ENCODE results near the gene TOE1. TPM values are rescaled to one million over a fixed set of nuclear protein-coding genes. Genes with fewer than 3 reads are reported as not detected.

Gene TOE1
- total RNA-seq, 6 donors from 2014 or later = 5.4 to 16.6 (median 9.1) TPM

DNA sequence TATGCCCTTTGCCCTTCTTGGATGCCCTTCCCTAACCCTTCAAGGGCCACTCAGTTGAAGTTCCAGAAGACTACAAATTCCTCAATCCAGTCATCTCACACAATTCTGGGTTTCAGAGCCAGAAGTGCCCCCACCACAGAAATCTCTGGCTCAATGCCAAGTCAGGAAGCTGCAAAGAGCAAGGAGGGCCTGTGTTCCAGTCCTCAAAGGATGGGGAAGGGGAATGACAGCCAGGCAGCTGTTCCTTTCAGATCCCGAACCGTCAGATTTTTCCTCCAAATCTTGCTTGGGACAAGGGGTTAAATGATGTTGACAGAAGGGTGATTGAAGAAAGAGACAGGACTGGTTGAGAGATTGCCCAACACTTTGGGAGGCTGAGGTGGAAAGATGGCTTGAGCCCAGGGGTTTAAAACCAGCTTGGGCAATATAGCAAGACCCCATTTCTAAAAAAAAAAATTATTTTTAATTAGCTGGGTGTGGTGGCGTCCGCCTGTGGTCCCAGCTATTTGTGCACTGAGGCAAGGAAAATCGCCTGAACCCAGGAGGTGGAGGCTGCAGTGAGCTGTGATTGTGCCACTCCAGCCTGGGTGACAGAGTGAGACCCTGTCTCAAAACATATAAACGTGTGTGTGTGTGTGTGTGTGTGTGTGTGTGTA lies 14.0 kb upstream of the TOE1 start:
- 53 to 61% methylated on average over 6 of the region's 6 CpGs for WGBS, 2 donors
- TF ChIP-seq POLR2AphosphoS5 (IDR thresholded peaks at IDR 0.05) (no peak), EP300 (IDR thresholded peaks at IDR 0.05) (no peak), POLR2A (IDR thresholded peaks at IDR 0.05) (no peak)
- TF ChIP-seq, protein P1, sequence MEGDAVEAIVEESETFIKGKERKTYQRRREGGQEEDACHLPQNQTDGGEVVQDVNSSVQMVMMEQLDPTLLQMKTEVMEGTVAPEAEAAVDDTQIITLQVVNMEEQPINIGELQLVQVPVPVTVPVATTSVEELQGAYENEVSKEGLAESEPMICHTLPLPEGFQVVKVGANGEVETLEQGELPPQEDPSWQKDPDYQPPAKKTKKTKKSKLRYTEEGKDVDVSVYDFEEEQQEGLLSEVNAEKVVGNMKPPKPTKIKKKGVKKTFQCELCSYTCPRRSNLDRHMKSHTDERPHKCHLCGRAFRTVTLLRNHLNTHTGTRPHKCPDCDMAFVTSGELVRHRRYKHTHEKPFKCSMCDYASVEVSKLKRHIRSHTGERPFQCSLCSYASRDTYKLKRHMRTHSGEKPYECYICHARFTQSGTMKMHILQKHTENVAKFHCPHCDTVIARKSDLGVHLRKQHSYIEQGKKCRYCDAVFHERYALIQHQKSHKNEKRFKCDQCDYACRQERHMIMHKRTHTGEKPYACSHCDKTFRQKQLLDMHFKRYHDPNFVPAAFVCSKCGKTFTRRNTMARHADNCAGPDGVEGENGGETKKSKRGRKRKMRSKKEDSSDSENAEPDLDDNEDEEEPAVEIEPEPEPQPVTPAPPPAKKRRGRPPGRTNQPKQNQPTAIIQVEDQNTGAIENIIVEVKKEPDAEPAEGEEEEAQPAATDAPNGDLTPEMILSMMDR (IDR thresholded peaks at IDR 0.05) = no peak
- H3K9me3 ChIP-seq = no peaks in the 10 kb centered on the region
- H3K36me3 ChIP-seq = peaks cover 1 to 8% (median 4%) of the 10 kb centered on the region in 4 donors
- ATAC-seq (ENCODE audit: low FRiP score in 2 of 2) = no peak
- no peak for DNase-seq
- peaks cover 11 to 18% (median 14%) of the 10 kb centered on the region in 4 donors for H3K4me1 ChIP-seq
- no peaks in the 10 kb centered on the region for H3K27me3 ChIP-seq
- H3K4me3 ChIP-seq = peak overlapping the region in 3 of 4 donors; percentile 46 to 64 (median 53)
- H3K27ac ChIP-seq = no peak overlapping the region

DNA sequence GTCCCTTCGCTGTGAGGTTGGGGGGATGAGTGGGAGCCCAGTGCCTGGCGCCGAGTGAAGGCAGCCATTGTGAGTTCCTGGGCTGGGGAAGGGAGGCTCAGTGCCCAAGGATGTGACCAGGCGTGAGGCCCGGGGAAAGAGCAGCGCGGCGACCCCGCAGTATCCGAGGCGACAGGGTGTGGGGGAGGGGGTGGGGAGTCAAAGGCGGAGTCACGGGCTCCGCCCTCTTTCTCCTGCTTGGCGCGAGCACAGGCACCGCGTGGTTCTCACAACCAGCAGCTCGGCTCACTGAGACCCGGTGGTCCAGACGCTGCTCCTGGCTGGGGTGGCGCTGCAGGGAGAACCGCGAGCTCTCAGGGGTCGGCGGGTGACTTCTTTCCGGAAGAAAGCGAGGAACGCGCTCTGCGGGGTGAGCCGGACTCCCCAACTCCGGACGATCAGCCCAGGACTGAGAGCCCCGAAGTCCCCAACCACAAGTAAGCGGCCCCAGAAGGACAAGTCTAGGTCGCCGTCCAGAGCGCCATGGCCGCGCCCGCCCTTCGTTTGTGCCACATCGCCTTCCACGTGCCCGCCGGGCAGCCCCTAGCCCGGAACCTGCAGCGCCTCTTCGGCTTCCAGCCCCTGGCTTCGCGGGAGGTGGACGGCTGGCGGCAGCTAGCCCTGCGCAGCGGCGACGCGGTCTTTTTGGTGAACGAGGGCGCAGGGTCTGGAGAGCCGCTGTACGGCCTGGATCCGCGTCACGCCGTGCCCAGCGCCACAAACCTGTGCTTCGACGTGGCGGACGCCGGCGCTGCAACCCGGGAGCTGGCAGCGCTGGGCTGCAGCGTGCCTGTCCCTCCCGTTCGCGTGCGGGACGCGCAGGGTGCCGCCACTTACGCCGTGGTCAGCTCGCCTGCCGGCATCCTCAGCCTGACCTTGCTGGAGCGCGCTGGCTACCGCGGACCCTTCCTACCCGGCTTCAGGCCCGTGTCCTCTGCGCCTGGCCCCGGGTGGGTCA lies 13.0 kb upstream of the TOE1 start, which contains the start of gene HPDL:
TSS of gene HPDL (plus strand) at position 269 of the 997 bp plus-strand sequence. CDS start at position 523, 254 bp downstream.
- TF ChIP-seq, protein P1 (IDR thresholded peaks at IDR 0.05) = no peak
- peak; percentile 48 to 88 for DNase-seq
- H3K27ac ChIP-seq = peak within 1 kb of the TSS in 1 of 4 donors; percentile 9
- H3K9me3 ChIP-seq = no peaks in the 10 kb centered on the region
- WGBS, 2 donors = 5 to 17% methylated on average over 40 to 43 of the region's 96 CpGs
- H3K4me3 ChIP-seq = peak within 1 kb of the TSS; percentile 46 to 69 (median 58)
- peak; percentile 63 to 89 for ATAC-seq (ENCODE audit: low FRiP score in 2 of 2)
- no peaks in the 10 kb centered on the region for H3K27me3 ChIP-seq
- H3K36me3 ChIP-seq = peaks cover 5 to 16% (median 12%) of the 10 kb centered on the region in 4 donors
- peaks cover 11 to 18% (median 14%) of the 10 kb centered on the region in 4 donors for H3K4me1 ChIP-seq

DNA sequence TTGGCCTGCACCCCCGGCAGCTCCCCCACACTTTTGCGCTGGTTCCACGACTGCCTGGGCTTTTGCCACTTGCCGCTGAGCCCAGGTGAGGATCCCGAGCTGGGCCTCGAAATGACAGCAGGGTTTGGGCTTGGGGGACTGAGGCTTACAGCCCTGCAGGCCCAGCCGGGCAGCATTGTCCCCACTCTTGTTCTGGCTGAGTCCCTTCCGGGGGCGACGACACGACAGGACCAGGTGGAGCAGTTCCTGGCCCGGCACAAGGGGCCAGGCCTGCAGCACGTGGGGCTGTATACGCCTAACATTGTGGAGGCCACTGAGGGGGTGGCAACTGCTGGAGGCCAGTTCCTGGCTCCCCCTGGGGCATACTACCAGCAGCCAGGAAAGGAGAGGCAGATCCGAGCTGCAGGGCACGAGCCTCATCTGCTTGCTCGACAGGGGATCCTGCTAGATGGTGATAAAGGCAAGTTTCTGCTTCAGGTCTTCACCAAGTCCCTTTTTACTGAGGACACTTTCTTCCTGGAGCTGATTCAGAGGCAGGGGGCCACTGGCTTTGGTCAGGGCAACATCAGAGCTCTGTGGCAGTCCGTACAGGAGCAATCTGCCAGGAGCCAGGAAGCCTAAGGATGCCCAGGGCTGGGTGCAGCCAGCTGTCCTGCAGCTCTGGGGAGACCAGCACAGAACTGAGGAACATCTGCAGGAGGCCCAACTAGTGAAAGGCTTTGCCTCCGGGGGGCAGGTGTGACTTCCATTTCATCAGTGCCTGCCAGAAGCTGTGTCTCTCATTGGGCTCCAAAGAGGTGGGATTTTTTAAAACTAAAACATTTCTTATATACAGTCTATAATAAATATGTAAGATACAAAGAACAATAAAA lies 12.1 kb upstream of the TOE1 start:
- peak overlapping the region in 2 of 4 donors; percentile 53 to 64 for H3K4me3 ChIP-seq
- peaks cover 5 to 26% (median 21%) of the 10 kb centered on the region in 4 donors for H3K36me3 ChIP-seq
- H3K27me3 ChIP-seq = no peaks in the 10 kb centered on the region
- no peak for ATAC-seq (ENCODE audit: low FRiP score in 2 of 2)
- H3K9me3 ChIP-seq = no peaks in the 10 kb centered on the region
- DNase-seq = no peak
- TF ChIP-seq POLR2AphosphoS5 (IDR thresholded peaks at IDR 0.05) (no peak), POLR2A (IDR thresholded peaks at IDR 0.05) (no peak), EP300 (IDR thresholded peaks at IDR 0.05) (no peak)
- TF ChIP-seq, protein P1 (IDR thresholded peaks at IDR 0.05) = no peak
- 64 to 69% methylated on average over 2 to 19 of the region's 19 CpGs for WGBS, 2 donors
- no peak overlapping the region for H3K27ac ChIP-seq
- H3K4me1 ChIP-seq = peaks cover 11 to 18% (median 14%) of the 10 kb centered on the region in 4 donors

DNA sequence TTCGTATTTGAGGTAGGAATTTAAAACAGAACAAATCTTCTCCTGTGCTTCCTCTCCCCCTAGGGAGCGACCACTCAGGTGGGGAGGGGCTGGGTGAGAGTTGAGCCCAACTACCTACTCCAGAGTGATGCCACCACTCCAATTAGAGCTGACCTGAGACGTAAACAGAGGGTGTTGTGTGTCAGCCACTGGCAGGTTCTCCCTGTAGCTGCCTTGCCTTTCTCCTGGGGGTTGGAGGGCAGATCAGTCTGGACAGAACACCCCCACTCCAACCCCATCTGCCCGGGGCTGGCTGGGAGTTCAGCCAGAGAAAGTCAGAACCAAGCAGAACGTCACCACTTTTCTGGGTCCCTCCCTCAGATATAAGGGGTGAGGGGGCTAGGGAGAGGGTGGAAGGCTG lies 11.3 kb upstream of the TOE1 start:
- ATAC-seq (ENCODE audit: low FRiP score in 2 of 2) (no peak), DNase-seq (no peak)
- TF ChIP-seq POLR2A (IDR thresholded peaks at IDR 0.05) (no peak), POLR2AphosphoS5 (IDR thresholded peaks at IDR 0.05) (no peak)
- TF ChIP-seq, protein P1 (IDR thresholded peaks at IDR 0.05) = no peak
- WGBS, 2 donors = 76 to 86% methylated on average over 4 to 5 of the region's 5 CpGs
- Histone ChIP-seq H3K9me3 (no peaks in the 10 kb centered on the region), H3K27ac (no peak overlapping the region), H3K4me1 (peaks cover 11 to 18% (median 14%) of the 10 kb centered on the region in 4 donors), H3K27me3 (no peaks in the 10 kb centered on the region), H3K36me3 (peaks cover 5 to 34% (median 26%) of the 10 kb centered on the region in 4 donors), H3K4me3 (no peak overlapping the region)

Data from upper lobe of left lung (tissue), 6 donors.